Measurements from ENCODE around the gene CERCAM.

- TF ChIP-seq CTCF (IDR thresholded peaks at IDR 0.05) (no peak), POLR2AphosphoS5 (IDR thresholded peaks at IDR 0.05) (no peak)
Observed at GRCh38 chr9:128485414-128485855, 64.8 kb downstream of the CERCAM start.

Measured in suprapubic skin (tissue), 3 donors.